SK-N-MC (cell line): ENCODE results near the gene RALGPS1.

Experiments
- EZH2 ChIP-seq: fragments of 200-600 bp; sonication (generic); IDR thresholded peaks from one replicate; pipeline ENCODE4 v1.6.1; 2017; ENCODE audit warnings: antibody characterized with exemption
- POLR2AphosphoS5 ChIP-seq: IDR thresholded peaks from 2 replicates; pipeline ENCODE4 v1.6.1; 2012; ENCODE audit warnings: mild to moderate bottlenecking, low read depth, low read length, borderline replicate concordance

DNA sequence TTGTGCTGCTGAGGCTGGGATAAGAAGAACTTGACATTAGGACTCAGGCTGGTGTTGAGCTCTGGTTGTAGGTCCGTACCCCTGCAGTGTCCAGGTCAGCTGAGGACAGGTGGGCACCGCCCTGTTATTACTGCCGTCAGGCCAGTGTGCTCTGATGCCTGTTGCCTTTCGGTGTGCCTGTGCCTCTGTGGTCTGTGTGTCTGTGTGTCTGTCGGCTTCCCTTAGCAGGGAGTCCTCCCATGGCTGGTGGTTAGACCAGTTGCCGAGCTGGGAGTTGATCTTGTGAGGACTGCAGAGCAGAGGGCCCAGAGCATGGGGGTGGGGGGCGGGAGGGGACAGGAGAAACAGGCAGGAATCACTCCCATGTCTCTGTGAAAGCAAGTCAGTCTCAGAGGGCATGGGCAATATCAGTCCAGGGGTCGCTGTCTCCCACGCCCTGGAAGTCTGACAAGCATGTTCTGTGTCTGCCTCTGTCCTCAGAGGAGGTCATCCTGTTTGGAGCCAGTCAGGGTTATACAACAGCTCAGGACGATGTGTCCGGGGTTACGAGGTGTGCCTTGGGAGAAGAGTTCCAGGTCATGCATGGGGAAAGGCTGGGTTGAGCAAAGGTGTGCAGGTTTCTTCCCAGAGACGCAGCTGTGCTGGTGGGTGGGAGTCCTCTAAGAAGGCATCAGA, 282.7 kb downstream of the RALGPS1 start:
- TF ChIP-seq EZH2 (no peak), POLR2AphosphoS5 (no peak)
